ENCODE data around the gene LSAMP. TPM values are rescaled to one million over a fixed set of nuclear protein-coding genes. Genes with fewer than 3 reads are reported as not detected.

LSAMP gene
- total RNA-seq, 1 donor from 2014 or later, result 18.0 TPM

- no peaks in the 10 kb centered on the region for H3K27me3 ChIP-seq
- H3K9me3 ChIP-seq (ENCODE audit: low read depth), result no peaks in the 10 kb centered on the region
- peaks cover 9% of the 10 kb centered on the region for H3K36me3 Mint-ChIP-seq
- peaks cover 24% of the 10 kb centered on the region for H3K4me1 Mint-ChIP-seq
- H3F3A ChIP-seq (ENCODE audit: low read depth), result no peaks in the 10 kb centered on the region
- no peak for TF ChIP-seq EZH2 (IDR thresholded peaks at IDR 0.05)
- TF ChIP-seq EZH2phosphoT487 (IDR thresholded peaks at IDR 0.05), result no peak
- TF ChIP-seq CTCF (IDR thresholded peaks at IDR 0.05), result no peak
- no peak for DNase-seq (ENCODE audit: low spot score)
- no peak overlapping the region for H2AFZ ChIP-seq (replicated peaks)
- H3K27ac Mint-ChIP-seq, result no peak overlapping the region
- H3K79me2 ChIP-seq (ENCODE audit: low read depth), result no peaks in the 10 kb centered on the region
- no peak overlapping the region for H3K4me3 ChIP-seq
- no peaks in the 10 kb centered on the region for H3K9me3 Mint-ChIP-seq
- no peak overlapping the region for H3K27ac ChIP-seq
- H3K4me1 ChIP-seq, result peaks cover 5% of the 10 kb centered on the region
- no peak overlapping the region for H3K9ac ChIP-seq
- no peaks in the 10 kb centered on the region for H3K36me3 ChIP-seq
- peaks cover 2% of the 10 kb centered on the region for H3K27me3 Mint-ChIP-seq (ENCODE audit: insufficient read depth, low read depth)
- no peak overlapping the region for H3K4me3 Mint-ChIP-seq
- H4K20me1 ChIP-seq (ENCODE audit: low read depth), result no peaks in the 10 kb centered on the region
- H3K4me2 ChIP-seq, result no peak overlapping the region
These were observed 387.8 kb downstream of the LSAMP start for GRCh38 chr3:116057400-116058006.

- Histone ChIP-seq H3K4me3 (no peak overlapping the region), H2AFZ (replicated peaks) (no peak overlapping the region), H3K27me3 (no peaks in the 10 kb centered on the region), H3K9ac (no peak overlapping the region), H3K4me2 (no peak overlapping the region), H3K27ac (no peak overlapping the region), H3K79me2 (ENCODE audit: low read depth) (no peaks in the 10 kb centered on the region), H3K4me1 (peaks cover 10% of the 10 kb centered on the region), H3K9me3 (ENCODE audit: low read depth) (no peaks in the 10 kb centered on the region), H3K36me3 (no peaks in the 10 kb centered on the region), H3F3A (ENCODE audit: low read depth) (no peaks in the 10 kb centered on the region), H4K20me1 (ENCODE audit: low read depth) (no peaks in the 10 kb centered on the region)
- peaks cover 2% of the 10 kb centered on the region for H3K27me3 Mint-ChIP-seq (ENCODE audit: insufficient read depth, low read depth)
- H3K9me3 Mint-ChIP-seq, result no peaks in the 10 kb centered on the region
- no peak for DNase-seq (ENCODE audit: low spot score)
- H3K27ac Mint-ChIP-seq, result no peak overlapping the region
- no peak overlapping the region for H3K4me3 Mint-ChIP-seq
- TF ChIP-seq EZH2 (IDR thresholded peaks at IDR 0.05), result no peak
- no peak for TF ChIP-seq CTCF (IDR thresholded peaks at IDR 0.05)
- no peak for TF ChIP-seq EZH2phosphoT487 (IDR thresholded peaks at IDR 0.05)
- H3K4me1 Mint-ChIP-seq, result peaks cover 26% of the 10 kb centered on the region
- H3K36me3 Mint-ChIP-seq, result peaks cover 9% of the 10 kb centered on the region
These were observed 389.0 kb downstream of the LSAMP start for GRCh38 chr3:116056280-116056679.

GRCh38 chr3:116053017-116053416 lies 392.3 kb downstream of the LSAMP start:
- no peak overlapping the region for H3K4me3 ChIP-seq
- peaks cover 9% of the 10 kb centered on the region for H3K36me3 Mint-ChIP-seq
- H3K9ac ChIP-seq, result no peak overlapping the region

More at GRCh38 chr3:116053017-116053416, 392.3 kb downstream of the LSAMP start:
- Mint-ChIP-seq H3K9me3 (no peaks in the 10 kb centered on the region), H3K4me3 (no peak overlapping the region), H3K4me1 (peaks cover 13% of the 10 kb centered on the region), H3K27me3 (ENCODE audit: insufficient read depth, low read depth) (no peaks in the 10 kb centered on the region), H3K27ac (no peak overlapping the region)
- Histone ChIP-seq H3K4me2 (no peak overlapping the region), H3K27ac (no peak overlapping the region), H3F3A (ENCODE audit: low read depth) (no peaks in the 10 kb centered on the region), H3K4me1 (peaks cover 11% of the 10 kb centered on the region), H2AFZ (replicated peaks) (no peak overlapping the region), H3K36me3 (no peaks in the 10 kb centered on the region), H3K27me3 (no peaks in the 10 kb centered on the region), H4K20me1 (ENCODE audit: low read depth) (no peaks in the 10 kb centered on the region), H3K9me3 (ENCODE audit: low read depth) (no peaks in the 10 kb centered on the region), H3K79me2 (ENCODE audit: low read depth) (no peaks in the 10 kb centered on the region)
- DNase-seq (ENCODE audit: low spot score), result no peak
- no peak for TF ChIP-seq EZH2 (IDR thresholded peaks at IDR 0.05)
- TF ChIP-seq EZH2phosphoT487 (IDR thresholded peaks at IDR 0.05), result no peak
- no peak for TF ChIP-seq CTCF (IDR thresholded peaks at IDR 0.05)

Data from neural progenitor cell (in vitro differentiated cells).